A549 (cell line): ENCODE data around the gene DMP1. TPM values are rescaled to one million over a fixed set of nuclear protein-coding genes. Genes with fewer than 3 reads are reported as not detected.
A peak's percentile ranks its signal among the peaks of the same experiment; 100 is the strongest.

ENCODE experiments used
- ATAC-seq, 2 experiments: fragments of 200-7000 bp in 1 of 2; fragments of >200 bp in 1 of 2; cut with Nextera tagmentation in 1 of 2; cut with Tn5 transposase in 1 of 2; 3 replicates each; pipeline versions ENCODE4 v1.8.0 to v1.9.1; 2018 to 2020; ENCODE audit warnings: mild to moderate bottlenecking in 1 of 2, moderate library complexity in 1 of 2
- CTCF ChIA-PET: fragments of 300-600 bp; sonication (Branson Sonifier 250); formaldehyde crosslinking; extraction: SDS; loops from one replicate; lab custom pipeline; 2021; ENCODE audit warnings: antibody characterized with exemption, inconsistent platforms; lab: Yijun Ruan, JAX
- POLR2A ChIA-PET: fragments of 350-600 bp; formaldehyde crosslinking; extraction: SDS; loops from one replicate; lab custom pipeline; 2021; ENCODE audit warnings: antibody characterized with exemption, inconsistent platforms; lab: Yijun Ruan, JAX
- DNase-seq, 2 experiments: peaks; one replicate each; pipeline versions ENCODE4 v3.0.0 to v3.0.0-alpha.2; 2011 to 2016; ENCODE audit warnings: low read depth in 1 of 2, low spot score in 1 of 2
- FAIRE-seq: peaks from 2 replicates; lab custom pipeline; 2011; peaks lifted over from hg19 to GRCh38; lab: Jason Lieb, UNC
- H3K27ac ChIP-seq, 2 experiments: fragments of >200 bp; sonication (Bioruptor Twin); formaldehyde crosslinking; 3 replicates each; pipeline ENCODE4 v1.5.1; 2016 to 2017
- H3K4me1 ChIP-seq: fragments of >200 bp; sonication (Bioruptor Twin); formaldehyde crosslinking; 3 replicates; pipeline ENCODE4 v1.6.1; 2016
- H3K4me2 ChIP-seq: fragments of >200 bp; sonication (Bioruptor Twin); formaldehyde crosslinking; 3 replicates; pipeline ENCODE4 v1.6.1; 2016
- H3K4me3 ChIP-seq: fragments of >200 bp; sonication (Bioruptor Twin); formaldehyde crosslinking; 3 replicates; pipeline ENCODE4 v1.5.1; 2016
- H3K9me3 ChIP-seq: fragments of >200 bp; sonication (Bioruptor Twin); formaldehyde crosslinking; 3 replicates; pipeline ENCODE4 v1.6.1; 2016
- FOXS1 ChIP-seq: fragments of 250-450 bp; sonication (Bioruptor Pico); IDR thresholded peaks from 2 replicates; pipeline ENCODE4 v1.5.0; 2020; ENCODE audit warnings: mild to moderate bottlenecking, moderate library complexity
- HOXA7 ChIP-seq: fragments of 250-450 bp; sonication (Bioruptor Pico); IDR thresholded peaks from 2 replicates; pipeline ENCODE4 v1.5.0; 2020; ENCODE audit warnings: mild to moderate bottlenecking, moderate library complexity
- MAFK ChIP-seq: fragments of 450-650 bp; IDR thresholded peaks from 2 replicates; pipeline ENCODE4 v1.6.1; 2014; ENCODE audit not compliant: partially characterized antibody
- NPAS2 ChIP-seq: fragments of 250-450 bp; sonication (Bioruptor Pico); IDR thresholded peaks from 2 replicates; pipeline ENCODE4 v1.8.0; 2022; ENCODE audit warnings: mild to moderate bottlenecking, moderate library complexity, borderline replicate concordance
- PHF8 ChIP-seq: fragments of 200-600 bp; sonication (generic); IDR thresholded peaks from 2 replicates; pipeline ENCODE4 v1.6.1; 2016; ENCODE audit warnings: low read depth, mild to moderate bottlenecking, antibody characterized with exemption, moderate library complexity, borderline replicate concordance
- RAD21 ChIP-seq, 2 experiments: fragments of >200 bp in 1 of 2; sonication (Bioruptor Twin) in 1 of 2; formaldehyde crosslinking in 1 of 2; IDR thresholded peaks in 1 of 2; conservative IDR thresholded peaks in 1 of 2; 2 replicates in 1 of 2; 3 replicates in 1 of 2; pipeline ENCODE4 v1.6.1; 2012 to 2018; ENCODE audit warnings: inconsistent platforms in 1 of 2
- RARB ChIP-seq: fragments of 250-450 bp; sonication (Bioruptor Pico); IDR thresholded peaks from 2 replicates; pipeline ENCODE4 v1.8.0; 2021; ENCODE audit warnings: mild to moderate bottlenecking, moderate library complexity
- RCOR1 ChIP-seq: fragments of 150-350 bp; IDR thresholded peaks from 2 replicates; pipeline ENCODE4 v1.6.1; 2014; ENCODE audit warnings: antibody characterized with exemption, low read length, low read depth
- RNF2 ChIP-seq: fragments of 200-600 bp; sonication (generic); IDR thresholded peaks from 2 replicates; pipeline ENCODE4 v1.6.1; 2016; ENCODE audit warnings: low read depth, mild to moderate bottlenecking, antibody characterized with exemption, moderate library complexity, borderline replicate concordance
- SMC3 ChIP-seq: fragments of >200 bp; sonication (Bioruptor Twin); formaldehyde crosslinking; IDR thresholded peaks from 3 replicates; pipeline ENCODE4 v1.6.1; 2018; ENCODE audit warnings: inconsistent platforms
- ZC3H11A ChIP-seq: fragments of 450-650 bp; IDR thresholded peaks from 2 replicates; pipeline ENCODE4 v1.6.1; 2014; ENCODE audit warnings: antibody characterized with exemption, mild to moderate bottlenecking
- ZNF302 ChIP-seq: fragments of 250-450 bp; sonication (Bioruptor Pico); IDR thresholded peaks from 2 replicates; pipeline ENCODE4 v1.9.0; 2021; ENCODE audit warnings: inconsistent platforms, mild to moderate bottlenecking, moderate library complexity
- WGBS: methylation state at CpG from one replicate; pipeline ENCODE4 v1.1.6; 2017; ENCODE audit errors: missing lambda C conversion rate; 5-methylcytosine and 5-hydroxymethylcytosine counted together
- polyA plus RNA-seq, 4 experiments: library from polyadenylated mRNA; depleted of rRNA in 3 of 4; stranded (reverse); fragments of >200 nt; fragmentation: RNase III in 1 of 4; extraction: RNeasy Plus Mini Kit Qiagen cat#74134 plus additional on column Dnase treatment in 1 of 4; gene quantifications; 2 replicates in 3 of 4; 3 replicates in 1 of 4; pipeline ENCODE4 v1.2.3, GENCODE V29; 2011 to 2017
- TF ChIP-seq, protein P1 (sequence below): fragments of >200 bp; sonication (Bioruptor Twin); formaldehyde crosslinking; IDR thresholded peaks from 3 replicates; pipeline ENCODE4 v1.5.1; 2016
- TF ChIP-seq, protein P2 (sequence below): fragments of 250-450 bp; sonication (Bioruptor Pico); IDR thresholded peaks from 2 replicates; pipeline ENCODE4 v1.5.0; 2020; ENCODE audit warnings: low read depth, mild to moderate bottlenecking, moderate library complexity
- TF ChIP-seq, protein P3 (sequence below): IDR thresholded peaks from 2 replicates; pipeline ENCODE4 v1.6.1; 2012
- TF ChIP-seq, protein P4 (sequence below): IDR thresholded peaks from 2 replicates; pipeline ENCODE4 v1.6.1; 2012
- TF ChIP-seq, protein P5 (sequence below): fragments of >200 bp; sonication (Bioruptor Twin); formaldehyde crosslinking; IDR thresholded peaks from 3 replicates; pipeline ENCODE4 v1.6.1; 2016
- TF ChIP-seq, protein P6 (sequence below): fragments of 200-600 bp; sonication (generic); IDR thresholded peaks from 2 replicates; pipeline ENCODE4 v1.6.1; 2016; ENCODE audit warnings: antibody characterized with exemption, mild to moderate bottlenecking, moderate library complexity

Gene DMP1
- polyA plus RNA-seq, 2 of the 4 experiments (the other 2 are of a cell fraction) = not detected

DNA sequence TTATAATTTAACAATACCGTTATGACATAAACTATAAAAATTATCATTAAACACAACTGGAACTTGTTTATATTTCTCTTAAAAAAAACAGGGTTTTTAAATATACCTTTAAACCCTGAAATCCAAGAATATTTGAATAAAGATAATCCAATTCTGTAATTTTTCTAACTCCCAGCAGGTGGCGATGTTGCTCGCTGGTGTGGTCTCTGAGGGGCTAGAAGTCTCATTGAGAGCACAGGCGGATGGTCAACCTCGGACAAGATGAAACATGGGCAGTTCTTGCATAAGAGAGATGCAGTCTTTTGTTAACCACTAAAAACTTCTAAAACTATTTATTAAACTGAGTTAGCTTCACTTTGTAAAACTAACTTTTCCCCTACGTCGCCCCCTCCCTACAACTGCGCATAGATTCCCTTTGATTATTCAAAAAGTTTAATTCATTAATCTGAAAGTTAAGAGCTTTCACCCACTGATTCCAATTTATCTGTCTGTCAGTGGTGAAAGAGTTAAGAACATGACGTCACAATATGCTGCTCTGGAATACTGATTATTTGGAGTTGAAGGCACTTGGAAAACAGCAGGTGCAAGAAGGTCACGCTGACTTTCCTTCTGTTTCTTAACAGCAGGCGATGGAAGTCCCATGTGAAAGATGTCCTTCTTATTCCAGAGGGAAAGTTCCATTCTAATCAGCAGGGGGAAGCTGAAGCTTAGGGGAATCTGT lies 29.5 kb downstream of the DMP1 start:
- no peaks in the 10 kb centered on the region for H3K4me1 ChIP-seq
- no peak overlapping the region for H3K27ac ChIP-seq
- ATAC-seq (peak in 1 of 2 experiments; percentile 62; a peak in 3 of 6 replicates), FAIRE-seq (no peak), DNase-seq (peak; percentile 8 to 46)
- H3K4me3 ChIP-seq = no peak overlapping the region
- H3K4me2 ChIP-seq = no peak overlapping the region
- 47% methylated on average over 11 of the region's 11 CpGs for WGBS
- CTCF ChIA-PET = interaction anchor here (0.7 to 1.8 kb wide), 14 partner anchors 9 to 169 kb away, joined by 3 to 24 read pairs (median 4); partner anchors contain the start of gene DMP1
- H3K9me3 ChIP-seq = no peaks in the 10 kb centered on the region; the same call in 2 of the 3 replicates
- TF ChIP-seq, protein P1, sequence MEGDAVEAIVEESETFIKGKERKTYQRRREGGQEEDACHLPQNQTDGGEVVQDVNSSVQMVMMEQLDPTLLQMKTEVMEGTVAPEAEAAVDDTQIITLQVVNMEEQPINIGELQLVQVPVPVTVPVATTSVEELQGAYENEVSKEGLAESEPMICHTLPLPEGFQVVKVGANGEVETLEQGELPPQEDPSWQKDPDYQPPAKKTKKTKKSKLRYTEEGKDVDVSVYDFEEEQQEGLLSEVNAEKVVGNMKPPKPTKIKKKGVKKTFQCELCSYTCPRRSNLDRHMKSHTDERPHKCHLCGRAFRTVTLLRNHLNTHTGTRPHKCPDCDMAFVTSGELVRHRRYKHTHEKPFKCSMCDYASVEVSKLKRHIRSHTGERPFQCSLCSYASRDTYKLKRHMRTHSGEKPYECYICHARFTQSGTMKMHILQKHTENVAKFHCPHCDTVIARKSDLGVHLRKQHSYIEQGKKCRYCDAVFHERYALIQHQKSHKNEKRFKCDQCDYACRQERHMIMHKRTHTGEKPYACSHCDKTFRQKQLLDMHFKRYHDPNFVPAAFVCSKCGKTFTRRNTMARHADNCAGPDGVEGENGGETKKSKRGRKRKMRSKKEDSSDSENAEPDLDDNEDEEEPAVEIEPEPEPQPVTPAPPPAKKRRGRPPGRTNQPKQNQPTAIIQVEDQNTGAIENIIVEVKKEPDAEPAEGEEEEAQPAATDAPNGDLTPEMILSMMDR = peak; percentile 71
- TF ChIP-seq, protein P2, sequence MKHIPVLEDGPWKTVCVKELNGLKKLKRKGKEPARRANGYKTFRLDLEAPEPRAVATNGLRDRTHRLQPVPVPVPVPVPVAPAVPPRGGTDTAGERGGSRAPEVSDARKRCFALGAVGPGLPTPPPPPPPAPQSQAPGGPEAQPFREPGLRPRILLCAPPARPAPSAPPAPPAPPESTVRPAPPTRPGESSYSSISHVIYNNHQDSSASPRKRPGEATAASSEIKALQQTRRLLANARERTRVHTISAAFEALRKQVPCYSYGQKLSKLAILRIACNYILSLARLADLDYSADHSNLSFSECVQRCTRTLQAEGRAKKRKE (CRISPR knock-in tag) = no peak
- TF ChIP-seq RAD21 (conservative IDR thresholded peaks at IDR 0.05 in 1 of 2, IDR thresholded peaks at IDR 0.05 in 1 of 2) (peak; percentile 77 to 79), SMC3 (peak; percentile 76), PHF8 (no peak)
- POLR2A ChIA-PET = no interaction called here

DNA sequence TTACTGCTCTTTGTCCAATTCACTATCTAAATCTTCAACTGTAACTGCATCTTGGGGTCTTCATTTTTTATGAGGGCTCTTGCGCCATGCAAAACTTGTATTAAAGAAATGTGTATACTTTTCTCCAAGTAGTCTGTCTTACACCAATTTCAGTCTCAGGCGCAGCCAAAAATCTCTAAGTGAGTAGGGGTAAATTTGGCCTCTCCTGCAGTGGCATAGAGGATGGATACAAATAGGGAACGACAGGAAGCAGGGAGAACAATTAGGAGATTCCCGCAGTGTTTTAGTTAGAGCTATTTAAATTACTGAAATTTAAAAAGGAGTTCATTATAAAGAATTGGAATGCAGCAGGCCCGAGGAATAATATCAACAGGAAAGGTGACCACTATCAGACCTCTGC lies 30.2 kb downstream of the DMP1 start:
- FAIRE-seq (no peak), ATAC-seq (no peak), DNase-seq (no peak)
- Histone ChIP-seq H3K4me3 (no peak overlapping the region), H3K27ac (no peak overlapping the region), H3K4me1 (no peaks in the 10 kb centered on the region), H3K9me3 (no peaks in the 10 kb centered on the region; the same call in 2 of the 3 replicates), H3K4me2 (no peak overlapping the region)
- TF ChIP-seq ZC3H11A (no peak), HOXA7 (CRISPR knock-in tag) (no peak), ZNF302 (CRISPR knock-in tag) (no peak), RNF2 (no peak), NPAS2 (no peak), MAFK (no peak), RARB (no peak), FOXS1 (CRISPR knock-in tag) (no peak), RCOR1 (no peak)
- TF ChIP-seq, protein P3, sequence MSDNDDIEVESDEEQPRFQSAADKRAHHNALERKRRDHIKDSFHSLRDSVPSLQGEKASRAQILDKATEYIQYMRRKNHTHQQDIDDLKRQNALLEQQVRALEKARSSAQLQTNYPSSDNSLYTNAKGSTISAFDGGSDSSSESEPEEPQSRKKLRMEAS = no peak
- TF ChIP-seq, protein P4, sequence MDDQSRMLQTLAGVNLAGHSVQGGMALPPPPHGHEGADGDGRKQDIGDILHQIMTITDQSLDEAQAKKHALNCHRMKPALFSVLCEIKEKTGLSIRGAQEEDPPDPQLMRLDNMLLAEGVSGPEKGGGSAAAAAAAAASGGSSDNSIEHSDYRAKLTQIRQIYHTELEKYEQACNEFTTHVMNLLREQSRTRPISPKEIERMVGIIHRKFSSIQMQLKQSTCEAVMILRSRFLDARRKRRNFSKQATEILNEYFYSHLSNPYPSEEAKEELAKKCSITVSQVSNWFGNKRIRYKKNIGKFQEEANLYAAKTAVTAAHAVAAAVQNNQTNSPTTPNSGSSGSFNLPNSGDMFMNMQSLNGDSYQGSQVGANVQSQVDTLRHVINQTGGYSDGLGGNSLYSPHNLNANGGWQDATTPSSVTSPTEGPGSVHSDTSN = no peak
- TF ChIP-seq, protein P5, sequence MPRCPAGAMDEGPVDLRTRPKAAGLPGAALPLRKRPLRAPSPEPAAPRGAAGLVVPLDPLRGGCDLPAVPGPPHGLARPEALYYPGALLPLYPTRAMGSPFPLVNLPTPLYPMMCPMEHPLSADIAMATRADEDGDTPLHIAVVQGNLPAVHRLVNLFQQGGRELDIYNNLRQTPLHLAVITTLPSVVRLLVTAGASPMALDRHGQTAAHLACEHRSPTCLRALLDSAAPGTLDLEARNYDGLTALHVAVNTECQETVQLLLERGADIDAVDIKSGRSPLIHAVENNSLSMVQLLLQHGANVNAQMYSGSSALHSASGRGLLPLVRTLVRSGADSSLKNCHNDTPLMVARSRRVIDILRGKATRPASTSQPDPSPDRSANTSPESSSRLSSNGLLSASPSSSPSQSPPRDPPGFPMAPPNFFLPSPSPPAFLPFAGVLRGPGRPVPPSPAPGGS = no peak
- TF ChIP-seq, protein P6, sequence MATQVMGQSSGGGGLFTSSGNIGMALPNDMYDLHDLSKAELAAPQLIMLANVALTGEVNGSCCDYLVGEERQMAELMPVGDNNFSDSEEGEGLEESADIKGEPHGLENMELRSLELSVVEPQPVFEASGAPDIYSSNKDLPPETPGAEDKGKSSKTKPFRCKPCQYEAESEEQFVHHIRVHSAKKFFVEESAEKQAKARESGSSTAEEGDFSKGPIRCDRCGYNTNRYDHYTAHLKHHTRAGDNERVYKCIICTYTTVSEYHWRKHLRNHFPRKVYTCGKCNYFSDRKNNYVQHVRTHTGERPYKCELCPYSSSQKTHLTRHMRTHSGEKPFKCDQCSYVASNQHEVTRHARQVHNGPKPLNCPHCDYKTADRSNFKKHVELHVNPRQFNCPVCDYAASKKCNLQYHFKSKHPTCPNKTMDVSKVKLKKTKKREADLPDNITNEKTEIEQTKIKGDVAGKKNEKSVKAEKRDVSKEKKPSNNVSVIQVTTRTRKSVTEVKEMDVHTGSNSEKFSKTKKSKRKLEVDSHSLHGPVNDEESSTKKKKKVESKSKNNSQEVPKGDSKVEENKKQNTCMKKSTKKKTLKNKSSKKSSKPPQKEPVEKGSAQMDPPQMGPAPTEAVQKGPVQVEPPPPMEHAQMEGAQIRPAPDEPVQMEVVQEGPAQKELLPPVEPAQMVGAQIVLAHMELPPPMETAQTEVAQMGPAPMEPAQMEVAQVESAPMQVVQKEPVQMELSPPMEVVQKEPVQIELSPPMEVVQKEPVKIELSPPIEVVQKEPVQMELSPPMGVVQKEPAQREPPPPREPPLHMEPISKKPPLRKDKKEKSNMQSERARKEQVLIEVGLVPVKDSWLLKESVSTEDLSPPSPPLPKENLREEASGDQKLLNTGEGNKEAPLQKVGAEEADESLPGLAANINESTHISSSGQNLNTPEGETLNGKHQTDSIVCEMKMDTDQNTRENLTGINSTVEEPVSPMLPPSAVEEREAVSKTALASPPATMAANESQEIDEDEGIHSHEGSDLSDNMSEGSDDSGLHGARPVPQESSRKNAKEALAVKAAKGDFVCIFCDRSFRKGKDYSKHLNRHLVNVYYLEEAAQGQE = no peak
- POLR2A ChIA-PET = no interaction called here
- WGBS = 65% methylated on average over 5 of the region's 5 CpGs
- CTCF ChIA-PET = interaction anchor here (0.7 to 1.8 kb wide), 12 partner anchors 8 to 168 kb away, joined by 3 to 24 read pairs (median 4); partner anchors contain the start of gene DMP1
